ENCODE measurements around the gene AREG. TPM values are rescaled to one million over a fixed set of nuclear protein-coding genes. Genes with fewer than 3 reads are reported as not detected.

The AREG gene
- total RNA-seq, 4 donors from 2014 or later: 13.0 to 40.6 (median 26.2) TPM

DNA sequence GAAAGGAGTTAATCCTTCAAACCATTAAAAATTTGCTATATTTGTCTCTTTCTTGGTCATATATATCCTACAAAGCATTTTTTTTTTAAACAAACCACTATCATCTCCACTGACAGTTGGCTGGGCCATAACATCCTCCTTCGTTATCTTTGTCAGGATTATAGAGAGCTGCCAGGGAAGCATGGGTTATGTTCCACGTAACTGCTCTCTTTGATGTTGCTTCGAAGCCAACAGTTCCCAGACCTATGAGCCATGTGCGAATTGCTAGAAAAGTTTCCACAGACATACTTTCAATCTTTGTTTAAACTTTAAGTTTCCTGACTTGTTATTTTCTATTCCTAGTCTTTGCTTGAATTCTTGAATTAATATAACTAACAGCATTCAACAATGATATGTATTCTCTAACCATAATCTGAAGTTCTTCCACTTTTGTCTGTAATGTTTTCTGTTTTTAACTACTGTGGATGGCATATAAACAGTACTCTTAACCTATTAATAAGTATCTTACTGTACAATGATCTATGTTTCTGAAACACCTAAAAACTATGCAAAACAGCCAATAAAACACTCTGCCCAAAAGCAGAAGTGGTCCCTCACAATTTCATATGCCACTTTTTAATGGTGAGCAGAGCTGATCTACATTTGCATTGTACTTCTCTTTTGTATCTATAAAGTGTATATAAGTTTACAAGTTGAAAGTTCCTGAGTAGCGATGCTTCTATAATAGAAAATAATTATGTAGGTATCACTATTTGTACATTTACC is 42.1 kb upstream of the AREG start:
- TF ChIP-seq, protein P1, sequence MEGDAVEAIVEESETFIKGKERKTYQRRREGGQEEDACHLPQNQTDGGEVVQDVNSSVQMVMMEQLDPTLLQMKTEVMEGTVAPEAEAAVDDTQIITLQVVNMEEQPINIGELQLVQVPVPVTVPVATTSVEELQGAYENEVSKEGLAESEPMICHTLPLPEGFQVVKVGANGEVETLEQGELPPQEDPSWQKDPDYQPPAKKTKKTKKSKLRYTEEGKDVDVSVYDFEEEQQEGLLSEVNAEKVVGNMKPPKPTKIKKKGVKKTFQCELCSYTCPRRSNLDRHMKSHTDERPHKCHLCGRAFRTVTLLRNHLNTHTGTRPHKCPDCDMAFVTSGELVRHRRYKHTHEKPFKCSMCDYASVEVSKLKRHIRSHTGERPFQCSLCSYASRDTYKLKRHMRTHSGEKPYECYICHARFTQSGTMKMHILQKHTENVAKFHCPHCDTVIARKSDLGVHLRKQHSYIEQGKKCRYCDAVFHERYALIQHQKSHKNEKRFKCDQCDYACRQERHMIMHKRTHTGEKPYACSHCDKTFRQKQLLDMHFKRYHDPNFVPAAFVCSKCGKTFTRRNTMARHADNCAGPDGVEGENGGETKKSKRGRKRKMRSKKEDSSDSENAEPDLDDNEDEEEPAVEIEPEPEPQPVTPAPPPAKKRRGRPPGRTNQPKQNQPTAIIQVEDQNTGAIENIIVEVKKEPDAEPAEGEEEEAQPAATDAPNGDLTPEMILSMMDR (IDR thresholded peaks at IDR 0.05): no peak
- H3K4me3 ChIP-seq: no peak overlapping the region
- no peak overlapping the region for H3K27ac ChIP-seq
- DNase-seq (ENCODE audit: low spot score in 2 of 2): no peak
- H3K36me3 ChIP-seq: no peaks in the 10 kb centered on the region
- no peaks in the 10 kb centered on the region for H3K27me3 ChIP-seq
- H3K9me3 ChIP-seq: no peaks in the 10 kb centered on the region
- WGBS: 50% methylated on average over 5 of the region's 5 CpGs
- H3K4me1 ChIP-seq: no peaks in the 10 kb centered on the region

DNA sequence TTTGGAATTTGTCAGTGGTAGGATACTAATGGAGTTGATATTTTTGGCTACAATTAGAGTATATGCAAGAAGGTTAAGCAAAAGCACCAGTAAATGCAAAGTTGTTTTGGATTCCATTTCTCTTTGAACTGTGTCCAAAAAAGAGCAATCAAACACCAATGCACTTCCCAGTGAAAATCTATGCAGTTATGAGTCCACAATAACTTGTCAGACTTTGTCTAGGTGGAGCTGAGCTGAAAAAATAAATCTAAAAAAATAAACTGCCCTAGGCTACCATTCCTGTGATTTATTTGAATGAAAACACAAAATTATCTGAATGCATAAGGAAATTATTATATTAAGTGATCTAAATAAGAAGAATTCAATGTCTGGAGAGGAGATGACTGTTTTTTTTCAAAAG is 37.0 kb upstream of the AREG start:
- no peak for DNase-seq (ENCODE audit: low spot score in 2 of 2)
- H3K4me3 ChIP-seq: no peak overlapping the region
- no peaks in the 10 kb centered on the region for H3K27me3 ChIP-seq
- no peaks in the 10 kb centered on the region for H3K36me3 ChIP-seq
- no peak for TF ChIP-seq POLR2AphosphoS5 (IDR thresholded peaks at IDR 0.05)
- TF ChIP-seq, protein P1 (IDR thresholded peaks at IDR 0.05): no peak
- no peak for TF ChIP-seq POLR2A (IDR thresholded peaks at IDR 0.05)
- no peak for TF ChIP-seq EP300 (IDR thresholded peaks at IDR 0.05)
- H3K27ac ChIP-seq: no peak overlapping the region
- H3K4me1 ChIP-seq: peaks cover 4% of the 10 kb centered on the region
- no peaks in the 10 kb centered on the region for H3K9me3 ChIP-seq

DNA sequence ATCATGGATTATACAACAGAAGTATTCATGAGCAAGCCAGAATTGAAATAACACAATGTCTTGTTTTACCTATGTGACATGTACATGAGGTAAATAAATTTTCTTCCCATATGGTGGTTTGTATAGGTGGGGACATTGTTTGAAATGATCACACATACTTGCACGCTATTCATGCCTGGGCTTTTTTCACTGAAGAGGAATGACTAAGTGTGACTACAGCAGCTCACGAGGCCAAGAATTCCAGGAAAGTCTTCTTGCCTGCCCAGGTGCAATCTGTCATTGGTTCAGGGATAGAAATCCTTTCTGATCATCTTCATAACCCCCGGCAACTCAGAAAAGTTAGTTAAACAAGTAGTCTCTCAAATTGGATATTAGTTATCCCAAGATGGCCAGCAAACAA is 36.3 kb upstream of the AREG start:
- Histone ChIP-seq H3K27ac (no peak overlapping the region), H3K9me3 (no peaks in the 10 kb centered on the region), H3K4me3 (no peak overlapping the region), H3K4me1 (peaks cover 4% of the 10 kb centered on the region), H3K27me3 (no peaks in the 10 kb centered on the region), H3K36me3 (no peaks in the 10 kb centered on the region)
- DNase-seq (ENCODE audit: low spot score in 2 of 2): no peak
- TF ChIP-seq, protein P1 (IDR thresholded peaks at IDR 0.05): no peak
- TF ChIP-seq EP300 (IDR thresholded peaks at IDR 0.05) (no peak), POLR2AphosphoS5 (IDR thresholded peaks at IDR 0.05) (no peak), POLR2A (IDR thresholded peaks at IDR 0.05) (no peak)
- WGBS: 50% methylated on average over 3 of the region's 3 CpGs

DNA sequence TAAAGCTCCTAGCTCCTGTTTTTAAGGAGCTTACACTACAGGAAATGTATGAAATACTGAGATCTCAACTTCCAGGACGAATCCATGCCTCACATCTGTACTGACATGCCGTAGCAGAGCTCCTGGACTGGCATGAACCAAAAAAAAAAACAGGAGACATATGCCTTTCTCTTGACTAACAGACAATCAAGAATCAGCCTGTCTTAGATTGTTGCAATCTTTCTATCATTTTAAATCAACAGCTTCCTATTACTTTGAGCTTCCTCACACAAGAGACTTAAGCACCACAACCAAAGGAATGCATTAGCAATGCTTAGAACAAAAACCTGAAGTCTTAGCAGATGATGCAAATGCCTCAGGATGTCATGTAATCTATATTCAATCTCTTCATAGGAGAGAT is 34.7 kb upstream of the AREG start:
- no peak overlapping the region for H3K4me3 ChIP-seq
- H3K9me3 ChIP-seq: no peaks in the 10 kb centered on the region
- WGBS: 29% methylated on average over 2 of the region's 2 CpGs
- TF ChIP-seq, protein P1 (IDR thresholded peaks at IDR 0.05): no peak
- no peak for TF ChIP-seq POLR2AphosphoS5 (IDR thresholded peaks at IDR 0.05)
- no peak for TF ChIP-seq EP300 (IDR thresholded peaks at IDR 0.05)
- TF ChIP-seq POLR2A (IDR thresholded peaks at IDR 0.05): no peak
- H3K27me3 ChIP-seq: no peaks in the 10 kb centered on the region
- H3K36me3 ChIP-seq: no peaks in the 10 kb centered on the region
- H3K27ac ChIP-seq: no peak overlapping the region
- DNase-seq (ENCODE audit: low spot score in 2 of 2): no peak
- H3K4me1 ChIP-seq: peaks cover 4% of the 10 kb centered on the region

DNA sequence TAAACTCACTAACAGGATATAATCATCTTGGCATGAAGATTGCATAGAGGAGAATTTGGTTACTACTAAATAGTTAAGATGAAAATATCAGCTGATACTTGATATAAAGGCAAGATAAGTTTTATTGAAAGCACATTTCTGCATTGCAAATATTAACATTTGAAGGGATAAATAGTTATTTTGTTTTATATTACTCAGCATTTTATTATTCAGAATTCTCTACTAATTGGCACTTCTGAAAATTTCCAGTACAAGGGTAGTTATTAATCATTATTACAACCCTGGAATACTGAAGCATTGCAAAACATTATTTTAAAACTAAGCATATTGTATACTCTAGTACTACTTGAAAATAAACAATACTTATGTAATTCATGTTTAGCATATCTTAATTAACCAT is 32.7 kb upstream of the AREG start:
- H3K36me3 ChIP-seq: no peaks in the 10 kb centered on the region
- no peaks in the 10 kb centered on the region for H3K27me3 ChIP-seq
- DNase-seq (ENCODE audit: low spot score in 2 of 2): no peak
- no peak overlapping the region for H3K27ac ChIP-seq
- TF ChIP-seq EP300 (IDR thresholded peaks at IDR 0.05) (no peak), POLR2AphosphoS5 (IDR thresholded peaks at IDR 0.05) (no peak), POLR2A (IDR thresholded peaks at IDR 0.05) (no peak)
- TF ChIP-seq, protein P1 (IDR thresholded peaks at IDR 0.05): no peak
- H3K9me3 ChIP-seq: no peaks in the 10 kb centered on the region
- peaks cover 6% of the 10 kb centered on the region for H3K4me1 ChIP-seq
- no peak overlapping the region for H3K4me3 ChIP-seq

All from suprapubic skin (tissue), 4 donors.